Left ventricle myocardium inferior (tissue), 1 donor: ENCODE results near the gene GRWD1. TPM values are rescaled to one million over a fixed set of nuclear protein-coding genes. Genes with fewer than 3 reads are reported as not detected.

ENCODE experiments used
- DNase-seq: peaks from one replicate; pipeline ENCODE4 v3.0.0-alpha.2; 2020
- H3K27ac ChIP-seq: fragments of 200-600 bp; replicated peaks from 2 replicates; pipeline ENCODE4 v1.8.0; 2021
- H3K27me3 ChIP-seq: fragments of 200-600 bp; 2 replicates; pipeline ENCODE4 v1.8.0; 2021; ENCODE audit warnings: low read depth
- H3K36me3 ChIP-seq: fragments of 200-600 bp; 2 replicates; pipeline ENCODE4 v1.8.0; 2021
- H3K4me1 ChIP-seq: fragments of 200-600 bp; 2 replicates; pipeline ENCODE4 v1.8.0; 2021
- H3K4me3 ChIP-seq: fragments of 200-600 bp; 2 replicates; pipeline ENCODE4 v1.8.0; 2021; ENCODE audit warnings: mild to moderate bottlenecking, moderate library complexity
- H3K9me3 ChIP-seq: fragments of 200-600 bp; replicated peaks from 2 replicates; pipeline ENCODE4 v1.8.0; 2021
- CTCF ChIP-seq: fragments of 200-600 bp; IDR thresholded peaks from 2 replicates; pipeline ENCODE4 v1.8.0; 2021; ENCODE audit warnings: antibody characterized with exemption, mild to moderate bottlenecking, borderline replicate concordance
- intact Hi-C: fragments of 100-400 bp; cut with micrococcal nuclease; formaldehyde crosslinking; loops from one replicate; pipeline ENCODE4 v1.11.0; 2022
- total RNA-seq: library from RNA; stranded (reverse); fragmentation: NEBNext Ultra II Directional; extraction: Animal tissue kit (Norgen Biotek cat#: 25700); gene quantifications from one replicate; pipeline ENCODE4 v1.2.1, GENCODE V29; 2021
- donor health status: DM: no; HTN: yes; CAD: no; lungs with severe emphysema.

GRWD1 gene
- total RNA-seq, 1 donor from 2014 or later: 17.0 TPM

GRCh38 chr19:48454150-48454730 lies 8.5 kb downstream of the GRWD1 start:
- peaks cover 66% of the 10 kb centered on the region for H3K36me3 ChIP-seq
- intact Hi-C loops: no loop called here
- no peaks in the 10 kb centered on the region for H3K4me1 ChIP-seq

GRCh38 chr19:48455171-48455907 lies 9.6 kb downstream of the GRWD1 start, which contains the start of gene KCNJ14:
TSS of gene KCNJ14 (plus strand) at chr19:48455574. CDS start at chr19:48461725, 6,151 bp downstream.
- TF ChIP-seq CTCF: no peak
- Histone ChIP-seq H3K27me3 (no peaks in the 10 kb centered on the region), H3K27ac (no peak within 1 kb of the TSS), H3K4me3 (no peak within 1 kb of the TSS), H3K4me1 (no peaks in the 10 kb centered on the region), H3K9me3 (no peaks in the 10 kb centered on the region), H3K36me3 (peaks cover 55% of the 10 kb centered on the region)
- intact Hi-C loops: no loop called here
- no peak for DNase-seq

More at GRCh38 chr19:48454150-48454730, 8.5 kb downstream of the GRWD1 start:
- Histone ChIP-seq H3K27me3 (no peaks in the 10 kb centered on the region), H3K4me3 (no peak overlapping the region), H3K27ac (no peak overlapping the region), H3K9me3 (no peaks in the 10 kb centered on the region)
- TF ChIP-seq CTCF: no peak
- no peak for DNase-seq

GRCh38 chr19:48455908-48456562 lies 10.3 kb downstream of the GRWD1 start:
- H3K4me1 ChIP-seq: no peaks in the 10 kb centered on the region
- no peaks in the 10 kb centered on the region for H3K9me3 ChIP-seq
- TF ChIP-seq CTCF: no peak
- intact Hi-C loops: no loop called here
- no peak overlapping the region for H3K4me3 ChIP-seq
- H3K27me3 ChIP-seq: no peaks in the 10 kb centered on the region
- no peak overlapping the region for H3K27ac ChIP-seq
- DNase-seq: no peak
- peaks cover 48% of the 10 kb centered on the region for H3K36me3 ChIP-seq

GRCh38 chr19:48456864-48457263 lies 11.1 kb downstream of the GRWD1 start:
- Histone ChIP-seq H3K4me3 (no peak overlapping the region), H3K27ac (no peak overlapping the region), H3K36me3 (peaks cover 39% of the 10 kb centered on the region), H3K9me3 (no peaks in the 10 kb centered on the region), H3K27me3 (no peaks in the 10 kb centered on the region), H3K4me1 (no peaks in the 10 kb centered on the region)
- intact Hi-C loops: no loop called here
- no peak for DNase-seq
- TF ChIP-seq CTCF: no peak

GRCh38 chr19:48458016-48458415 lies 12.2 kb downstream of the GRWD1 start:
- no peak for DNase-seq
- Histone ChIP-seq H3K27ac (no peak overlapping the region), H3K36me3 (peaks cover 28% of the 10 kb centered on the region), H3K27me3 (no peaks in the 10 kb centered on the region), H3K9me3 (no peaks in the 10 kb centered on the region), H3K4me3 (no peak overlapping the region), H3K4me1 (no peaks in the 10 kb centered on the region)
- TF ChIP-seq CTCF: no peak
- intact Hi-C loops: no loop called here
